Stimulated activated CD8-positive, alpha-beta memory T cell treated with anti-CD3 and anti-CD28 coated beads, Interleukin-7, amount 100 ng/mL, for 1 hour (primary cell): Measurements from ENCODE around the gene IAPP.
"Not testable (repeated sequence)": the region's sequence is repeated elsewhere in the genome, so short reads cannot be mapped to it uniquely, and the experiment has no call there.

Experiments
- DNase-seq, 2 donors: peaks; one replicate each; pipeline ENCODE4 v3.0.0-alpha.2; 2020; ENCODE audit warnings: low read depth in 2 of 2

IAPP gene

DNA sequence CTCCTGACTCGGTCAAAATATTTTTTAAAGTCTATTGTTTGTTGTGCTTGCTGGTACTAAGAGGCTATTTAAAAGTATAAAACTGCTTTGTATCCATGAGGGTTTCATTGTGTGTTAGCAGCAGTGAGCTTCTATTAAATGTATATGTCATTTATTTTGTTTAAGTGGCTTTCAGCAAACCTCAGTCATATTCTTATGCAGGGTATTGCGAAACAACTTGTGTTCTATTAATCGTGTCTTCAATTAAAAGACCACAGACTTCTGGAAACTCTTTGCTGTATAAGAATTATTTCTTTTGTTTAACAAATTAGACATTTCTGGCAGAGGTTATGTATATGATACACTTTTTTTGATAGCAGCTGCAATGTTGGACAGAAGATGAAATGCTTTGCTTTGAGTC lies 6.5 kb downstream of the IAPP start:
- DNase-seq = no peak

DNA sequence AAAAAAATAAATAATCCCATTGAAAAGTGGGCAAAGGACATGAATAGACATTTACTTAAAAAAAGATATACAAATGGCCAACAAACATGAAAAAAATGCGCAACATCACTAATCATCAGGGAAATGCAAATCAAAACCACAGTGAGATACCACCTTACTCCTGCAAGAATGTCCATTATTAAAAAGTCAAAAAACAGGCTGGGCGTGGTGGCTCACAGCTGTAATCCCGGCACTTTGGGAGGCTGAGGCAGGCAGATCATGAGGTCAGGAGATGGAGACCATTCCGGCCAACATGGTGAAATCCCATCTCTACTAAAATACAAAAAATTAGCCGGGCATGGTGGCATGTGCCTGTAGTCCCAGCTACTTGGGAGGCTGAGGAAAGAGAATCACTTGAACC lies 8.6 kb downstream of the IAPP start:
- not testable (repeated sequence) for DNase-seq

DNA sequence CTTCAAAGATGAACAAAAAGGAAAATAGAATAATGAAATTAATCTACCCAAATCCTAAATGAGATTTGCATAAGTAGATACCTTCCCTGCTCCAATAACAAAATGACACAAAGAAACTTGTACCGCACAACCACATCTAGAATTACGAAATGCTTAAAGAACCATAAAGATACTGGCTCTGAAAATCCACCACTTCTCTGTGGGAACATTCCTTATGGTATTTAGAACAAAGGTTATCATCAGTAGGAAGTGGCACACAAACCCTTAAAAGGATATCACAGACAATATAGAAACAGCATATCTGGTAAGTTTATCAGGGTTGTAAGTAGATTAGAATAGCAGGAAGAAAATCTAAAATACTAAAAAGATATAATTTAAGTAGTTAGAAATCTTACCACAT lies 11.6 kb downstream of the IAPP start:
- no peak for DNase-seq

DNA sequence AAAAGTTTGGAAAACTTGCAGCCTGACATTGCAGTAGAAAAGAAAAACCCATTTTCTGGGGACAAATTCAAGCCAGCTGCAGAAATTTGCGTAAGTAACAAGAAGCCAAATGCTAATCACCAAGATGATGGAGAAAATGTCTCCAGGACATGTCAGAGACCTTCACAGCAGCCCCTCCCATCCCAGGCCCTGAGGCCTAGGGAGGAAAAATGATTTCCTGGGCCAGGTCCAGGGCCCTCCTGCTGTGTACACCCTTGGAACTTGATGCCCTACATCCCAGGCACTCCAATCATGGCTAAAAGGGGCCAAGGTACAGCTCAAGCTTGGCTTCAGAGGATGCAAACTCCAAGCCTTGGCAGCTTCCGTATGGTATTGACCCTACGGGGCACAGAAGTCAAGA lies 14.5 kb downstream of the IAPP start:
- no peak for DNase-seq

DNA sequence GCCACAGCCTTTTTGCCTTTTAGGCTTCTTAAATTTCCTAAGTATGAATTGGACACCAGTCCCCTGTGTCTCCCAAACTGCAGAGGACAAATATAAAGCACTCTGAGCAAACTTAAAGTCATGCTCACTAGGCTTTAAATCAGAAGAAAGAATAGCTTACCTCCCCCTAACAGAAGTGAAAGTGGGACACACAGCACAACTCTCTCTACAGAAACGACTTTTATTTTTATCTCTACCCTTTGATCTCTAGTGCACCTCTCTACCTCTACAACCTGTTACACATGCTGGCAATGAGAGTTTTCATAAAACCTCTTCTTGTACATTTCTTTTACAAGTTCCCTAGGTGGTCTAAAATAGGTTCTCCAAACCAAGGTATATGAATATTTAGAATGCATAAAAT lies 19.7 kb downstream of the IAPP start:
- no peak for DNase-seq

DNA sequence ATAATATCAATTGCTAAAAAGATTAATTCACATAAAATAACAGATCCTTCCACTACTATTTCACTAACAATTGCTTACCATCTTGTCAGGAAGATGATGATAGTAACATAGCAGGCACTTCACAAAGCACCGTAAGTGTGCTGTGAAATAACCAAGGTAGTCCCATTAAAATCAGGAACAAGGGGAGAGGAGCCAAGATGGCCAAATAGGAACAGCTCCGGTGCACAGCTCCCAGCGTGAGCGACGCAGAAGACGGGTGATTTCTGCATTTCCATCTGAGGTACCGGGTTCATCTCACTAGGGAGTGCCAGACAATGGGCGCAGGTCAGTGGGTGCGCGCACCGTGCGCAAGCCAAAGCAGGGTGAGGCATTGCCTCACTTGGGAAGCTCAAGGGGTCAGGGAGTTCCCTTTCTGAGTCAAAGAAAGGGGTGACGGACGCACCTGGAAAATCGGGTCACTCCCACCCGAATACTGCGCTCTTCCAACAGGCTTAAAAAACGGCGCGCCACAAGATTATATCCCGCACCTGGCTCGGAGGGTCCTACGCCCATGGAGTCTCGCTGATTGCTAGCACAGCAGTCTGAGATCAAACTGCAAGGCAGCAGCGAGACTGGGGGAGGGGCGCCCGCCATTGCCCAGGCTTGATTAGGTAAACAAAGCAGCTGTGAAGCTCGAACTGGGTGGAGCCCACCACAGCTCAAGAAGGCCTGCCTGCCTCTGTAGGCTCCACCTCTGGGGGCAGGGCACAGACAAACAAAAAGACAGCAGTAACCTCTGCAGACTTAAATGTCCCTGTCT lies 22.3 kb downstream of the IAPP start:
- DNase-seq = not testable (repeated sequence)

DNA sequence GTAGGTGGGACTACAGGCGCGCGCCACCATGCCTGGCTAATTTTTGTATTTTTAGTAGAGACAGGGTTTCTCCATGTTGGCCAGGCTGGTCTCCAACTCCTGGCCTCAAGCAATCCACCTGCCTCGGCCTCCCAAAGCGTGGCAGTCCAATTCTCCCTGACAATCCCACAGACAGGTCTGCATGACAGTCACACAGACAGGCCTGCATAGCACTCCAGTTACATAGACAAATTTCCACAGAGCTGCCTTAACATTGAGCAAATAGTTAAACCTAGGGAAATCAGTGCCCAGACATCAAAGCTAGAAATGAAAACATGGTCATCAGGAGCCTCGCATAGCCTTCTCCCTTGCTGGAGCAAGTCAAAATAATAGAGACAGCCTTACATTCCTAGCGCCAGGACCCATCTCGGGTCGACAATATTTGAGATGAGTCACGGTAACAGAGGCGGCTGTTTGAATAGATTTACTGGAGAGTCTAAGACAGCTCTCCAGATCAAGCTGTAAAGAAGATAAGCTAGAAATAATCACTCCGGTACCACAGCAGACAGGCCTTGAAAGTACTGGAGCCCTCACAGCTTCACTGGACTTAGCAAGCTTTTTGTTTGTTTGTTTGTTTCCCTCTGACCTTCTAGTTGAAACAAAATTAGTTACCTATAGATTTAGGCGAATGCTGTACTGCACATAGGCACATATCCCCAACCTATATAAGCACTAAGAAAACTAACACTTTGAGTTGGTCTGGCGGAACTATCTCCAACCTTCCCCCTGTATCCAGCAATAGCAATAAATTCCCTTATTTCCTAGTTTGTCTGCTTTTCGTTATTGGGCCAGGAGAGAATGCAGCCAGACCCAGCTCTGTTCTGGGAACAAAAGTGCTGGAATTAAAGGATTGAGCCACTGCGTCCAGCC lies 40.9 kb downstream of the IAPP start:
- no peak for DNase-seq

DNA sequence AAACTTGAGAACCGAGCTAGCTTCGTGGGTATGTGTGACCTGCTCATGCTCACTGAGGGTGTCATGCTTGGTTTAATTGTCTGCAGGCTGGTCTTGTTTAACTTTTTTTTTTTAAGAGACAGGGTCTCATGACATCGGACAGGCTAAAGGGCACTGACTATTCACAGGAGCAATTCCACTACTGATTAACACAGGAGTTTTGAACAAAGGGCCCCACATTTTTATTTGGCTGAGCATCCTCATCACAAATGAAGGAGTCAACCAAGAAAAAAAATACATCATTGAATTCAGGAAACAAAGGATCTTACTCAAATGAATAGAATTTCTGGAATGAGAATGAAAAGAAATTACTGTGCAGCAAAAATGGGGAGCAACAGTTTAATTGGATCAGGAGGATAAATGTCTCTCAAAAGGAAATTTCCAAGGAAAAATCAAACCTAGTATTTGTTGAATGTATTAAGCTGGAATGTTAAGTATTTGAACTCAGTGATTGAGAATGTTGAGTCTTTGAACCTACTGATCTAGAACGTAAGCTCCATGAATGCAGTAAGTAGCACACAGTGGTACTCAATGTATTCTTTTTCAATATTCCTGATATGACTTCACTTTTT lies 43.9 kb downstream of the IAPP start:
- no peak for DNase-seq

DNA sequence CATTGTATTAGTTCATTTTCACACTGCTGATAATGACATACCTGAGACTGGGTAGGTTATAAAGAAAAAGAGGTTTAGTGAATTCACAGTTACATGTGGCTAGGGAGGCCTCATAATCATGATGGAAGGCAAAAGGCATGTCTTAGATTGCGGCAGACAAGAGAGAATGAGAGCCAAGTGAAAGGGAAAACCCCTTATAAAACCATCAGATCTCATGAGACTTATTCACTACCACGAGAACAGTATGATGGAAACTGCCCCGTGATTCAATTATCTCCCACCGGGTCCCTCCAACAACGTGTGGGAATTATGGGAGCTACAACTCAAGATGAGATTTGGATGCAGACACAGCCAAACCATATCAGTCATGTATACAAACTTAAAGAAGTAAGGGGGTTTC lies 45.7 kb downstream of the IAPP start:
- DNase-seq = not testable (repeated sequence)

DNA sequence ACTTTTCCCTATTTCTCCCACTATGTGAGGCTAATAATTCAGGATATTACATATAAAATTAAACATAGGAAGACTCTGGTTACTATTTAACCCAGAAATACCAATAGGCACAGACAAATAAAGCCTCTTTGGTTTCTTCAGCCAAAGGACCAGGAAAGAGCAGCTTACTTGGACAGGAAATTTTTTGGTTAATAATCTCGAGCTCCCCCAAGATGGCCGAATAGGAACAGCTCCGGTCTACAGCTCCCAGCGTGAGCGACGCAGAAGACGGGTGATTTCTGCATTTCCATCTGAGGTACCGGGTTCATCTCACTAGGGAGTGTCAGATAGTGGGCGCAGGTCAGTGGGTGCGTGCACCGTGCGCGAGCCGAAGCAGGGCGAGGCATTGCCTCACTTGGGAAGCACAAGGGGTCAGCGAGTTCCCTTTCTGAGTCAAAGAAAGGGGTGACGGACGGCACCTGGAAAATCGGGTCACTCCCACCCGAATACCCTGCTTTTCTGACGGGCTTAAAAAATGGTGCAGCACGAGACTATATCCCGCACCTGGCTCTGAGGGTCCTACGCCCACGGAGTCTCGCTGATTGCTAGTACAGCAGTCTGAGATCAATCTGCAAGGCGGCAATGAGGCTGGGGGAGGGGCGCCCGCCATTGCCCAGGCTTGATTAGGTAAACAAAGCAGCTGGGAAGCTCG lies 46.5 kb downstream of the IAPP start:
- not testable (repeated sequence) for DNase-seq

DNA sequence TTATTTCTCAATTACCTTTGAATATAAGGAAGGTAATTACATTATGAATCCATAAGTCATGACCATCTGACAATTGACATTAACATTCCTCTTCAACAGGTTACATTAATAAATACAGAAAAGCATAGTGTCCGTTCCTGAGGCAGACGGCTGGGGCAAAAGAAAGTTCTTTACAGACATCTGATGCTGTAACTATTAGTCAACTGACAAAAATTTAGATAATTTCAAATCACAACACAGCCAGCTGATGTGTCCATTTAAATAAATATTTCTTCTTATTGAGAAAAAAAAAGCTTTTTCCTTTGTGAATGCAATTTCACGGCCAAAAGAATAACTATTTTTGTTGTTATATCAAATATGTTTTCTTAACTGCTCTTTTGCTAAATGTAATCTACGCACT lies 55.5 kb downstream of the IAPP start:
- DNase-seq = no peak
